NCI-H1417 treated with DMSO at 0.1 percent for 48 hours (cell line): ENCODE data around the gene HOXA3.

Source experiments
- DNase-seq: peaks from one replicate; lab custom pipeline; 2025; lab: John Stamatoyannopoulos, UW

The HOXA3 gene

GRCh38 chr7:27091105-27091504 is 61.3 kb downstream of the HOXA3 start:
- DNase-seq, result no peak

GRCh38 chr7:27088002-27088922 is 64.1 kb downstream of the HOXA3 start:
- no peak for DNase-seq

- no peak for DNase-seq
Measured at GRCh38 chr7:27083646-27084045, 68.7 kb downstream of the HOXA3 start.

- DNase-seq, result no peak
Measured at GRCh38 chr7:27082171-27082570, 70.2 kb downstream of the HOXA3 start.

GRCh38 chr7:27080844-27081436 is 71.4 kb downstream of the HOXA3 start:
- DNase-seq, result no peak

- no peak for DNase-seq
Measured at GRCh38 chr7:27079234-27079975, 73.0 kb downstream of the HOXA3 start.

GRCh38 chr7:27078616-27079233 is 73.7 kb downstream of the HOXA3 start:
- DNase-seq, result no peak

- no peak for DNase-seq
Measured at GRCh38 chr7:27073076-27073475, 79.3 kb downstream of the HOXA3 start.

- DNase-seq, result no peak
Measured at GRCh38 chr7:27071622-27072390, 80.6 kb downstream of the HOXA3 start.

- DNase-seq, result no peak
Measured at GRCh38 chr7:27068259-27068658, 84.1 kb downstream of the HOXA3 start.

- DNase-seq, result no peak
Measured at GRCh38 chr7:27066148-27066547, 86.2 kb downstream of the HOXA3 start.

GRCh38 chr7:27065709-27066108 is 86.7 kb downstream of the HOXA3 start:
- DNase-seq, result no peak

GRCh38 chr7:27064661-27065060 is 87.7 kb downstream of the HOXA3 start:
- no peak for DNase-seq

GRCh38 chr7:27064159-27064558 is 88.2 kb downstream of the HOXA3 start:
- DNase-seq, result no peak

GRCh38 chr7:27062946-27063345 is 89.4 kb downstream of the HOXA3 start:
- no peak for DNase-seq
